B cell (primary cell): ENCODE measurements around the gene KIAA1328.

ENCODE experiments used
- CTCF ChIP-seq: fragments of 200-600 bp; IDR thresholded peaks from one replicate; pipeline ENCODE4 v1.8.0; 2022; ENCODE audit warnings: antibody characterized with exemption, mild to moderate bottlenecking
- EZH2 ChIP-seq: IDR thresholded peaks from 2 replicates; pipeline ENCODE4 v1.6.1; 2012; ENCODE audit warnings: borderline replicate concordance, low read depth, mild to moderate bottlenecking, moderate library complexity, low read length; ENCODE audit not compliant: insufficient read depth, poor library complexity, severe bottlenecking

GRCh38 chr18:37085362-37085761 lies 256.4 kb downstream of the KIAA1328 start:
- TF ChIP-seq CTCF (no peak), EZH2 (no peak)
